Thyroid gland (tissue), 4 donors: ENCODE data around the gene FBXL13. TPM values are rescaled to one million over a fixed set of nuclear protein-coding genes. Genes with fewer than 3 reads are reported as not detected.
A peak's percentile ranks its signal among the peaks of the same experiment; 100 is the strongest.
"Not testable (repeated sequence)": the region's sequence is repeated elsewhere in the genome, so short reads cannot be mapped to it uniquely, and the experiment has no call there.

ENCODE experiments used
- DNase-seq, 2 donors: peaks; one replicate each; pipeline ENCODE4 v3.0.0-alpha.2; 2019
- H3K27ac ChIP-seq, 3 donors: fragments of 200-600 bp; sonication (generic); 1 replicate in 2 of 3; 2 replicates in 1 of 3; pipeline ENCODE4 v1.5.1; 2016 to 2019; ENCODE audit warnings: mild to moderate bottlenecking in 1 of 3, moderate library complexity in 1 of 3
- H3K27me3 ChIP-seq: fragments of 200-600 bp; sonication (generic); one replicate; pipeline ENCODE4 v1.5.1; 2019
- H3K36me3 ChIP-seq, 2 donors: fragments of 200-600 bp; sonication (generic); one replicate each; pipeline ENCODE4 v1.5.1; 2016 to 2019
- H3K4me1 ChIP-seq, 2 donors: fragments of 200-600 bp; sonication (generic); one replicate each; pipeline ENCODE4 v1.5.1; 2017 to 2019
- H3K4me3 ChIP-seq, 3 donors: fragments of 200-600 bp; sonication (generic); replicated peaks in 1 of 3; 1 replicate in 2 of 3; 2 replicates in 1 of 3; pipeline ENCODE4 v1.5.1; 2016; ENCODE audit warnings: mild to moderate bottlenecking in 1 of 3
- H3K9me3 ChIP-seq: fragments of 200-600 bp; sonication (generic); one replicate; pipeline ENCODE4 v1.5.1; 2017
- POLR2A ChIP-seq, 2 donors: fragments of 450-650 bp; IDR thresholded peaks; one replicate each; pipeline ENCODE4 v1.6.1; 2017; ENCODE audit warnings: antibody characterized with exemption in 2 of 2, mild to moderate bottlenecking in 2 of 2, moderate library complexity in 1 of 2
- whole genome bisulfite sequencing, 2 donors: methylation state at CpG; one replicate each; pipeline ENCODE4 v1.1.5; 2017; 5-methylcytosine and 5-hydroxymethylcytosine counted together
- intact Hi-C: fragments of 100-400 bp; cut with DNase I; formaldehyde crosslinking; loops from one replicate; pipeline ENCODE4 v1.15.1; 2023
- total RNA-seq, 4 donors: library from RNA; depleted of rRNA; stranded (reverse); fragments of >200 nt; gene quantifications; one replicate each; pipeline ENCODE4 v1.2.3, GENCODE V29; 2016
- TF ChIP-seq, protein P1 (sequence below), 6 experiments: fragments of 200-600 bp in 3 of 6; fragments of 450-650 bp in 3 of 6; sonication (generic) in 3 of 6; IDR thresholded peaks; one replicate each; pipeline ENCODE4 v1.5.1; 2016 to 2019; ENCODE audit warnings: antibody characterized with exemption in 6 of 6, mild to moderate bottlenecking in 2 of 6, inconsistent platforms in 1 of 6, moderate library complexity in 1 of 6

FBXL13 gene
- total RNA-seq, 4 donors from 2014 or later, result 4.2 to 9.6 (median 5.0) TPM

DNA sequence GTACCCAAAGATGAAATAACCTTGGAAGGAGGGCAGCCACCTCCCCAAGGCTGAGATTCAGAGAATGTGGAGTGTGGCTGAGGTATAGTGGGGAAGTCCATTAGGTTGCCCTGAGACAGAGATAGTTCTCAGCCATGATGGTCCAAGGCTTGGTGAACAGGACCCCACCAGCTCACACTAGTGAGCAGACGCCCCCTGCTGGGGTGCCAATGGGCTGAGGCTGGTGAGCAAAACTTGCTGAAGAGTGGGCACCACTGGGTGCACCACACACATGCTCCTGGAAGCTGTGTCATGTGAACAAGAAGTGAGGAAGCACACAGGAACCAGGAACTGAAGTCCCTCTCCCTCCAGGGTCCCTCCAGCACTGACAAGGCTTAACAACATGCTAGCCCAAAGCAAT is 8.9 kb downstream of the FBXL13 start:
- Histone ChIP-seq H3K4me3 (no peak overlapping the region), H3K36me3 (no peaks in the 10 kb centered on the region), H3K9me3 (no peaks in the 10 kb centered on the region), H3K27me3 (no peaks in the 10 kb centered on the region), H3K4me1 (no peaks in the 10 kb centered on the region), H3K27ac (no peak overlapping the region)
- 10 to 31% methylated on average over 1 of the region's 1 CpG for WGBS, 2 donors
- DNase-seq, result peak in 1 of 2 donors; percentile 9
- TF ChIP-seq, protein P1, sequence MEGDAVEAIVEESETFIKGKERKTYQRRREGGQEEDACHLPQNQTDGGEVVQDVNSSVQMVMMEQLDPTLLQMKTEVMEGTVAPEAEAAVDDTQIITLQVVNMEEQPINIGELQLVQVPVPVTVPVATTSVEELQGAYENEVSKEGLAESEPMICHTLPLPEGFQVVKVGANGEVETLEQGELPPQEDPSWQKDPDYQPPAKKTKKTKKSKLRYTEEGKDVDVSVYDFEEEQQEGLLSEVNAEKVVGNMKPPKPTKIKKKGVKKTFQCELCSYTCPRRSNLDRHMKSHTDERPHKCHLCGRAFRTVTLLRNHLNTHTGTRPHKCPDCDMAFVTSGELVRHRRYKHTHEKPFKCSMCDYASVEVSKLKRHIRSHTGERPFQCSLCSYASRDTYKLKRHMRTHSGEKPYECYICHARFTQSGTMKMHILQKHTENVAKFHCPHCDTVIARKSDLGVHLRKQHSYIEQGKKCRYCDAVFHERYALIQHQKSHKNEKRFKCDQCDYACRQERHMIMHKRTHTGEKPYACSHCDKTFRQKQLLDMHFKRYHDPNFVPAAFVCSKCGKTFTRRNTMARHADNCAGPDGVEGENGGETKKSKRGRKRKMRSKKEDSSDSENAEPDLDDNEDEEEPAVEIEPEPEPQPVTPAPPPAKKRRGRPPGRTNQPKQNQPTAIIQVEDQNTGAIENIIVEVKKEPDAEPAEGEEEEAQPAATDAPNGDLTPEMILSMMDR (IDR thresholded peaks at IDR 0.05), result peak in 1 of 6 experiments; percentile 26
- no peak for TF ChIP-seq POLR2A (IDR thresholded peaks at IDR 0.05)
- intact Hi-C loops, result no loop called here

DNA sequence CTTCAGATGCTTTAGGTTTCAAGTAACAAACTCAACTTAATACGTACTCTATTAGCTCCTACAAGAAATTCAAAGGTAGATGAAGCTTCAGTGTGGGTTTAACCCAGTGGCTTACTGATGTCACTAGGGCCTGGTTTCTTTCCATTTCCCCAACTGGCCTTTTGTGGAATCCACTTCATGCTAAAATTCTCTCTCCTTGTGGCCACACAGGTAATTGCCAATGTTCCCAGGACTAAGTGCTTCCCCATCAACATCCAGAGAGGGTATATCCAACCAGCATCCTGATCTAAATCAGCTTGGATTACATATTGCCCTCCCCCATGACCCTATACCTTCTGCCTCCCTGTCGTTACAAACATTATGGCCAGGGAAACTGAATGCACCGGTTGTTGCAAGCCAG is 10.7 kb downstream of the FBXL13 start:
- H3K4me3 ChIP-seq, result no peak overlapping the region
- H3K27me3 ChIP-seq, result no peaks in the 10 kb centered on the region
- no peak for TF ChIP-seq POLR2A (IDR thresholded peaks at IDR 0.05)
- TF ChIP-seq, protein P1 (IDR thresholded peaks at IDR 0.05), result no peak
- intact Hi-C loops, result no loop called here
- H3K4me1 ChIP-seq, result no peaks in the 10 kb centered on the region
- DNase-seq, result no peak
- no peaks in the 10 kb centered on the region for H3K36me3 ChIP-seq
- H3K9me3 ChIP-seq, result no peaks in the 10 kb centered on the region
- no peak overlapping the region for H3K27ac ChIP-seq
- WGBS, 2 donors, result 84 to 91% methylated on average over 3 of the region's 3 CpGs

DNA sequence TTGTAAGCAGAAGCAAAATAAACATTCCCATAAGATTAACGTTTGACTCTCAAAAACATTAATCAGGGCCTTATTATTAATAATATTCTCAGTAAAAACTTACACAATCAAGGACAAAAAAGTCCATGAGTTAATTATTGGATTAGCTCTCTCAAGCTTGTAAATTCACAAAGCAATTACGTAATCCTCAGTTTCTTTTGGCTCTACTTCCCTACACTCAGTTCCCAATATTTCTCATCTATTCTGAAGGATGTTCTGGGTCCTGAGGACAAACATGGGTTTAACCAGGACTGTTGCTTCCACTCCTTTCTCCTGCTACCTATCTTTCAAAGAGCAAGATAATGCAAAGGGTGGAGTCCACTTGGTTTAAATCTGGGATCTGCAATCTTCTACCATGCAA is 15.1 kb downstream of the FBXL13 start:
- no peak for DNase-seq
- 56 to 72% methylated on average over 2 of the region's 2 CpGs for WGBS, 2 donors

DNA sequence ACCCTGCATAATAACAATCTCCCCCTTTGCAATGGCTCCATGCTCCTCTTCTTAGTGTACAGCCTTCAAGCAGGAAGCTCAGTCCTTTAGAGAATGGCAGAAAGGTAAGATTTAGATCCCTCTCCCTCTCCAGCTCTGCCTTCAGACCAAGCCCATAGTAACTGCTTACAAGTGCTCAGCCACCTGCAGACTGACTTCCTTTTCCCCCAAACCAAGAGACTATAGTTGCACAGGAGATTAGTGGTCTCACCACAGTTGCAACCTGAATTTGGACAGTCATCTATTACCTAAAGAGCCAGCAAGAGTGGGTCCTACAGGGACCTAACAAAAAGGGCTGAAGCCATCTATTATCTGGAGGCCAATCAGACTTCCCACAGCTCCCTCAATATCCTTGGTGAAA is 16.5 kb downstream of the FBXL13 start:
- TF ChIP-seq POLR2A (IDR thresholded peaks at IDR 0.05), result no peak
- TF ChIP-seq, protein P1 (IDR thresholded peaks at IDR 0.05), result no peak
- intact Hi-C loops, result no loop called here

More for the DNA sequence above, 15.1 kb downstream of the FBXL13 start:
- H3K27me3 ChIP-seq, result no peaks in the 10 kb centered on the region
- H3K36me3 ChIP-seq, result no peaks in the 10 kb centered on the region
- no peak overlapping the region for H3K4me3 ChIP-seq
- no peak overlapping the region for H3K27ac ChIP-seq
- H3K4me1 ChIP-seq, result no peaks in the 10 kb centered on the region
- no peaks in the 10 kb centered on the region for H3K9me3 ChIP-seq
- TF ChIP-seq, protein P1 (IDR thresholded peaks at IDR 0.05), result no peak
- no peak for TF ChIP-seq POLR2A (IDR thresholded peaks at IDR 0.05)
- intact Hi-C loops, result no loop called here

DNA sequence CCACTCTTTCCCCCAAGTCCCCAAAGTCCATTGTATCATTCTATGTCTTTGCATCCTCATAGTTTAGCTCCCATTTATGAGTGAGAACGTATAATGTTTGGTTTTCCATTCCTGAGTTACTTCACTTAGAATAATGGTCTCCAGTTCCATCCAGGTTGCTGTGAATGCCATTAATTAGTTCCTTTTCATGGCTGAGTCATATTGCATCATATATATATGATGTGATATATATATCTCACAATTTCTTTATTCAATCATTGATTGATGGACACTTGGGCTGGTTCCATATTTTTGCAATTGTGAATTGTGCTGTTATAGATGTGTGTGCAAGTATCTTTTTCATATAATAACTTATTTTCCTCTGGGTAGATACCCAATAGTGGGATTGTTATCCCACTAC is 18.6 kb downstream of the FBXL13 start:
- H3K4me3 ChIP-seq, H3K4me1 ChIP-seq, DNase-seq, H3K27ac ChIP-seq, intact Hi-C loops, H3K36me3 ChIP-seq, H3K9me3 ChIP-seq, H3K27me3 ChIP-seq: not testable (repeated sequence)
- 90 to 98% methylated on average over 1 of the region's 1 CpG for WGBS, 2 donors

More for the DNA sequence above, 16.5 kb downstream of the FBXL13 start:
- H3K27me3 ChIP-seq, result no peaks in the 10 kb centered on the region
- no peak overlapping the region for H3K27ac ChIP-seq
- H3K4me3 ChIP-seq, result no peak overlapping the region
- no peaks in the 10 kb centered on the region for H3K36me3 ChIP-seq
- no peak for DNase-seq
- no peaks in the 10 kb centered on the region for H3K9me3 ChIP-seq
- H3K4me1 ChIP-seq, result no peaks in the 10 kb centered on the region

DNA sequence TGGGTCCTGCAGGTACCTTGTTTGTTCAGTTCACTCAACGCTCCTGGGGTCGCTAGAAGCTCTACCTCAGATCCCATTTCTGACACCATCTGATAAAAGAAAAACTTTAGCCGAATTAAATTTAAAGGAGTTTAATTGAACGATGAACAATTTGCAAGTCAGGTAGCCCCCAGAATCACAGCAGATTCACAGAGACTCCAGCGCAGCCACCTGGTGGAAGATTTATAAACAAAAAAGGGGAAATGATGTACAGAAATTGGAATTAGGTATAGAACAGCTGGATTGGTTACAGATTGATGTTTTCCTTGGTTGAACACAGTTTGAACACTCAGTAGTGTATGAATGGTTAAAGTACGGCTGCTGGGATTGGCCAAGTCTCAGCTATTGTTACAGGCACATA is 23.1 kb downstream of the FBXL13 start:
- H3K36me3 ChIP-seq, result no peaks in the 10 kb centered on the region
- DNase-seq, result no peak
- no peaks in the 10 kb centered on the region for H3K4me1 ChIP-seq
- no peak for TF ChIP-seq POLR2A (IDR thresholded peaks at IDR 0.05)
- TF ChIP-seq, protein P1 (IDR thresholded peaks at IDR 0.05), result no peak
- H3K27me3 ChIP-seq, result no peaks in the 10 kb centered on the region
- intact Hi-C loops, result no loop called here
- H3K9me3 ChIP-seq, result no peaks in the 10 kb centered on the region
- WGBS, 2 donors, result 87 to 92% methylated on average over 6 of the region's 6 CpGs
- H3K27ac ChIP-seq, result no peak overlapping the region
- H3K4me3 ChIP-seq, result no peak overlapping the region
